HCT116 (cell line): ENCODE data around the gene LRRC73.

Experiments
- CEBPB ChIP-seq: IDR thresholded peaks from 2 replicates; pipeline ENCODE4 v1.6.1; 2012; ENCODE audit warnings: low read depth
- CTCF ChIP-seq, 3 experiments: fragments of 200-600 bp in 1 of 3; sonication (generic) in 1 of 3; IDR thresholded peaks in 2 of 3; conservative IDR thresholded peaks in 1 of 3; 2 replicates each; pipeline ENCODE4 v1.5.1; 2012 to 2017; ENCODE audit warnings: low read depth in 2 of 3, low read length in 2 of 3, antibody characterized with exemption in 1 of 3, borderline replicate concordance in 1 of 3, control low read depth in 1 of 3, mild to moderate bottlenecking in 1 of 3, mixed read lengths in 1 of 3, mixed run types in 1 of 3, moderate library complexity in 1 of 3; ENCODE audit not compliant: insufficient read depth in 1 of 3
- EGR1 ChIP-seq: IDR thresholded peaks from 2 replicates; pipeline ENCODE4 v1.6.1; 2012; ENCODE audit warnings: low read depth
- EZH2 ChIP-seq: fragments of 200-600 bp; sonication (generic); IDR thresholded peaks from 2 replicates; pipeline ENCODE4 v1.6.1; 2017; ENCODE audit warnings: antibody characterized with exemption, mixed run types
- JUND ChIP-seq: IDR thresholded peaks from 2 replicates; pipeline ENCODE4 v1.6.1; 2012
- POLR2A ChIP-seq: IDR thresholded peaks from 2 replicates; pipeline ENCODE4 v1.7.0; 2011; ENCODE audit warnings: borderline replicate concordance; ENCODE audit not compliant: insufficient read depth, insufficient read length; ENCODE audit errors: extremely low read depth
- POLR2AphosphoS5 ChIP-seq: IDR thresholded peaks from 2 replicates; pipeline ENCODE4 v1.6.1; 2011; ENCODE audit warnings: mild to moderate bottlenecking, low read depth, low read length, moderate library complexity
- REST ChIP-seq: IDR thresholded peaks from 2 replicates; pipeline ENCODE4 v1.6.1; 2012; ENCODE audit warnings: low read depth
- SP1 ChIP-seq: IDR thresholded peaks from 2 replicates; pipeline ENCODE4 v1.6.1; 2012; ENCODE audit warnings: low read depth
- TCF7L2 ChIP-seq: IDR thresholded peaks from 2 replicates; pipeline ENCODE4 v1.7.0; 2011; ENCODE audit warnings: borderline replicate concordance, inconsistent platforms; ENCODE audit not compliant: insufficient read depth, insufficient read length; ENCODE audit errors: extremely low read depth
- ZNF274 ChIP-seq: fragments of 200-500 bp; sonication (Bioruptor generic); IDR thresholded peaks from 2 replicates; pipeline ENCODE4 v1.6.1; 2014; ENCODE audit warnings: mild to moderate bottlenecking, low read depth, low read length, inconsistent platforms

- TF ChIP-seq POLR2A (no peak), REST (no peak), CTCF (IDR thresholded peaks at IDR 0.05 in 2 of 3, conservative IDR thresholded peaks at IDR 0.05 in 1 of 3; ENCODE audit: borderline replicate concordance in 1 of 3, insufficient read depth in 1 of 3, low read depth in 2 of 3, low read length in 2 of 3) (no peak), TCF7L2 (no peak), POLR2AphosphoS5 (no peak), JUND (no peak), SP1 (no peak), EZH2 (no peak), CEBPB (no peak), EGR1 (no peak), ZNF274 (no peak)
Observed at GRCh38 chr6:43489277-43490072, 20.7 kb downstream of the LRRC73 start.
